ENCODE measurements around the gene GNL1.
"Not testable (repeated sequence)": the region's sequence is repeated elsewhere in the genome, so short reads cannot be mapped to it uniquely, and the experiment has no call there.

Gene GNL1

GRCh38 chr6:30495993-30496392, 60.3 kb downstream of the GNL1 start:
- DNase-seq (ENCODE audit: low spot score), result no peak
- in situ Hi-C loops (cut with MboI; ENCODE audit: low sequenced_read_pairs, unreplicated experiment), result no loop called here
- TF ChIP-seq CTCF (IDR thresholded peaks at IDR 0.05; ENCODE audit: borderline replicate concordance, control extremely low read depth, extremely low read depth, insufficient read depth, missing control alignments), result no peak

- DNase-seq (ENCODE audit: low spot score); in situ Hi-C loops (cut with MboI; ENCODE audit: low sequenced_read_pairs, unreplicated experiment): not testable (repeated sequence)
These were observed 61.2 kb downstream of the GNL1 start for GRCh38 chr6:30495060-30495459.

GRCh38 chr6:30494291-30494861, 61.9 kb downstream of the GNL1 start:
- DNase-seq (ENCODE audit: low spot score), result no peak
- in situ Hi-C loops (cut with MboI; ENCODE audit: low sequenced_read_pairs, unreplicated experiment), result loop anchor here (5.0 kb wide), 1 partner anchor 38 kb away; no protein-coding TSS in a partner anchor
- no peak for TF ChIP-seq CTCF (IDR thresholded peaks at IDR 0.05; ENCODE audit: borderline replicate concordance, control extremely low read depth, extremely low read depth, insufficient read depth, missing control alignments)

GRCh38 chr6:30493643-30494250, 62.5 kb downstream of the GNL1 start:
- DNase-seq (ENCODE audit: low spot score), result no peak
- in situ Hi-C loops (cut with MboI; ENCODE audit: low sequenced_read_pairs, unreplicated experiment), result loop anchor here (5.0 kb wide), 1 partner anchor 39 kb away; no protein-coding TSS in a partner anchor
- TF ChIP-seq CTCF (IDR thresholded peaks at IDR 0.05; ENCODE audit: borderline replicate concordance, control extremely low read depth, extremely low read depth, insufficient read depth, missing control alignments), result peak; percentile 15

GRCh38 chr6:30491991-30492952, 64.0 kb downstream of the GNL1 start:
- DNase-seq (ENCODE audit: low spot score), result no peak

More at GRCh38 chr6:30491991-30492952, 64.0 kb downstream of the GNL1 start:
- no peak for TF ChIP-seq CTCF (IDR thresholded peaks at IDR 0.05; ENCODE audit: borderline replicate concordance, control extremely low read depth, extremely low read depth, insufficient read depth, missing control alignments)
- in situ Hi-C loops (cut with MboI; ENCODE audit: low sequenced_read_pairs, unreplicated experiment), result loop anchor here (5.0 kb wide), 1 partner anchor 40 kb away; no protein-coding TSS in a partner anchor

All from GM13976 (cell line).